ENCODE data around the gene NAIF1. TPM values are rescaled to one million over a fixed set of nuclear protein-coding genes. Genes with fewer than 3 reads are reported as not detected.

Gene NAIF1
- total and polyA plus RNA-seq, 2 donors from 2014 or later = 9.7 to 12.3 TPM

DNA sequence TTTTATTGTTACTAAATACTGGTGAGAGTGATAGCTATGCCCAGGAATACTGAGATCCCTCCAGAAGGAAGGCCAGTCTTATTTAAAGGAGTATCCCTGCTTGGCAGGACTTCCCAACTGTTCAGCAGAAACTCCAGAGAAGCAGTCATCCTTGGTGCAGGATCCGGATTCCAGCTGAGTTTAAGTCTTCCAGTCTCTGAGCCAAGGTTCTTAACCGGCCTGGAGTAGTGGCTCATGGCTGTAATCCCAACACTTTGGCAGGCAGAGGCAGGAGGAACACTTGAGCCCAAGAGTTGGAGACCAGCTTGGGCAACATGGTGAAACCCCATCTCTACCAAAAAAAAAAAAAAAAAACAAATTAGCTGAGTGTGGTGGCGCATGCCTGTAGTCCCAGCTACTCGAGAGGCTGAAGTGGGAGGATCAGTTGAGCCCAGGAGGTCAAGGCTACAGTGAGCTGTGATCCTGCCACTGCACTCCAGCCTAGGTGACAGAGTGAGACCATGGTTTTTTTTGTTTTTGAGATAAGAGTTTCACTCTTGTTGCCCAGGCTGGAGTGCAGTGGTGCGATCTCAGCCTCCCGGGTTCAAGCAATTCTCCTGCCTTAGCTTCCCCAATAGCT is 7.6 kb downstream of the NAIF1 start:
- H3K9ac ChIP-seq (ENCODE audit: low read length in 3 of 3) = no peak overlapping the region
- FAIRE-seq = no peak
- intact Hi-C loops (cut with DNase I) = no loop called here
- no peak for DNase-seq
- H3K4me3 ChIP-seq (ENCODE audit: low read length in 3 of 3) = no peak overlapping the region
- H3K4me1 ChIP-seq (ENCODE audit: control insufficient read depth in 2 of 3, insufficient read depth in 2 of 3, low read depth in 1 of 3, low read length in 3 of 3) = peaks cover 0 to 12% (median 11%) of the 10 kb centered on the region in 3 donors
- H3K36me3 ChIP-seq (ENCODE audit: control insufficient read depth in 2 of 3, insufficient read depth in 3 of 3, low read length in 3 of 3) = peaks cover 0 to 4% (median 0%) of the 10 kb centered on the region in 3 donors
- TF ChIP-seq, protein P1, sequence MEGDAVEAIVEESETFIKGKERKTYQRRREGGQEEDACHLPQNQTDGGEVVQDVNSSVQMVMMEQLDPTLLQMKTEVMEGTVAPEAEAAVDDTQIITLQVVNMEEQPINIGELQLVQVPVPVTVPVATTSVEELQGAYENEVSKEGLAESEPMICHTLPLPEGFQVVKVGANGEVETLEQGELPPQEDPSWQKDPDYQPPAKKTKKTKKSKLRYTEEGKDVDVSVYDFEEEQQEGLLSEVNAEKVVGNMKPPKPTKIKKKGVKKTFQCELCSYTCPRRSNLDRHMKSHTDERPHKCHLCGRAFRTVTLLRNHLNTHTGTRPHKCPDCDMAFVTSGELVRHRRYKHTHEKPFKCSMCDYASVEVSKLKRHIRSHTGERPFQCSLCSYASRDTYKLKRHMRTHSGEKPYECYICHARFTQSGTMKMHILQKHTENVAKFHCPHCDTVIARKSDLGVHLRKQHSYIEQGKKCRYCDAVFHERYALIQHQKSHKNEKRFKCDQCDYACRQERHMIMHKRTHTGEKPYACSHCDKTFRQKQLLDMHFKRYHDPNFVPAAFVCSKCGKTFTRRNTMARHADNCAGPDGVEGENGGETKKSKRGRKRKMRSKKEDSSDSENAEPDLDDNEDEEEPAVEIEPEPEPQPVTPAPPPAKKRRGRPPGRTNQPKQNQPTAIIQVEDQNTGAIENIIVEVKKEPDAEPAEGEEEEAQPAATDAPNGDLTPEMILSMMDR (IDR thresholded peaks at IDR 0.05; ENCODE audit: borderline replicate concordance, extremely low read depth, insufficient read depth) = no peak
- no peaks in the 10 kb centered on the region for H3K27me3 ChIP-seq (ENCODE audit: control insufficient read depth, insufficient read depth, low read length)
- no peak overlapping the region for H3K27ac ChIP-seq (ENCODE audit: low read depth in 2 of 2, low read length in 2 of 2)
- H3K9me3 ChIP-seq (ENCODE audit: control insufficient read depth in 2 of 3, insufficient read depth in 1 of 3, low read length in 3 of 3) = no peaks in the 10 kb centered on the region

DNA sequence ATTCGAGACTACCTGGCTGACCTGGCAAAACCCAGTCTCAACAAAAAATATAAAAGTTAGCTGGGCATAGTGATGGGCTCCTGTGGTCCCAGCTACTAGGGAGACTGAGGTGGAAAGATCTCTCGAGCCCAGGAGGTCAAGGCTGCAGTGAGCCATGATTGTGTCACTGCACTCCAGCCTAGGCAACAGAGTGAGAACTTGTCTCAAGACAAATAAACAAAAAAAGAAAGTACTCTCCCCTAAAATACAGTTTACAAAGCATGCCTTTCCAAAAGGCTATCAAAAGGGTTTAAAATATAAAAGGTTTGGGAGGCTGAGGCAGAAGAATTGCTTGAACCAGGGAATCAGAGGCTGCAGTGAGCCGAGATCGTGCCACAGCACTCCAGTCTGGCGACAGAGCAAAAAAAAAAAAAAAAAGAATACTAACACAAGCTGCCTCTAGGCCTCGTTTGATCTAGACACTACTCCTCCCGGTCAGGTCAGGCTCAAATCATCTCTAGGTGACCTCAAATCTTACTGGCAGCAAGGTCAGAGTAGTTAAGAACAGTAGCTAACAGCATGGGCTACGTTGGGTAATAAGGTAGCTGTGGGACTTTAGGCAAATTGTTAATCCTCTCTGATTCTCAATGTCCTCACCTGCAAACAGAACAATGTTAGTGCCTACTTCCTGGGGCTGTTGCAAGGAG is 9.3 kb downstream of the NAIF1 start:
- peak overlapping the region in 1 of 2 donors; percentile 60 for H3K27ac ChIP-seq (ENCODE audit: low read depth in 2 of 2, low read length in 2 of 2)
- intact Hi-C loops (cut with DNase I) = no loop called here
- no peak overlapping the region for H3K4me3 ChIP-seq (ENCODE audit: low read length in 3 of 3)
- peaks cover 0 to 13% (median 12%) of the 10 kb centered on the region in 3 donors for H3K4me1 ChIP-seq (ENCODE audit: control insufficient read depth in 2 of 3, insufficient read depth in 2 of 3, low read depth in 1 of 3, low read length in 3 of 3)
- no peaks in the 10 kb centered on the region for H3K9me3 ChIP-seq (ENCODE audit: control insufficient read depth in 2 of 3, insufficient read depth in 1 of 3, low read length in 3 of 3)
- H3K27me3 ChIP-seq (ENCODE audit: control insufficient read depth, insufficient read depth, low read length) = no peaks in the 10 kb centered on the region
- FAIRE-seq = no peak
- DNase-seq = no peak
- H3K36me3 ChIP-seq (ENCODE audit: control insufficient read depth in 2 of 3, insufficient read depth in 3 of 3, low read length in 3 of 3) = no peaks in the 10 kb centered on the region
- TF ChIP-seq, protein P1 (IDR thresholded peaks at IDR 0.05; ENCODE audit: borderline replicate concordance, extremely low read depth, insufficient read depth) = no peak
- no peak overlapping the region for H3K9ac ChIP-seq (ENCODE audit: low read length in 3 of 3)

DNA sequence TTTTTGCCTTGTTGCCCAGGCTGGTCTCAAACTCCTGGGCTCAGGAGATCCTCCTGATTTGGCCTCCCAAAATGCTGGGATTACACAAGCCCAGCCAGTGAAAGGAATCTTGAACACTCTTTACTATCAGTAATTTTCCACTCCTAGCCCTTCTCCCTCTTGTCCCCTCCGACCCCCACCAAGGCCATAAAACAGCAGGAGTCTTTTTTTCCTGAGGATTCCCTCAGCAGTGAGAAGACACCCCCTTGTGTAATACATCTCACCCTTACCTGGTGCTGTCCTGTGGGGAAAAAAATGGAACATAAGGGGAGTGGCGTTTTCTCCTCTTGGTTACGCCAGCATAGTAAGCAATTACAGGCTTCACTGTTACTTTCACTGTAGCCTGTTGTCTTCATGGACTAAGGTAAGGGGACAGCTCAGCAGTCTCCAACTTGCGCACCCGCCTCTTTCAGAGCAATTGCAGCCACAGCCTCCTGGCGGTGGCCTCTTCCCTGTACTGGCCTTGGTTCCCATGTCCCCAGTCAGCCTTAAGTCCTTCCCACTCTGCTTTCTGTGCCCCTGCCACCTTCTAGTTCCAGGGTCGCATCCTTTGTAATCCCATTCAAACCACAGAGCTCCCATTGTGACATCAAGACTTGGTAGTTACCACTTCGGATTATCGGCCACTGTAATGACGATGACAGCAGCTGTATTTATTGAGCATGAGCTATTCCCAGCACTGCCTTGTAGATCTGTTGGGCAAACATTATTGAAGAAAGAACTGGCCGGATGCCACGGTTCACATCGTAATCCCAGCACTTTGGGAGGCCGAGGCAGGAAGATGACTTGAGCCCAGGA is 10.0 kb downstream of the NAIF1 start:
- peak overlapping the region in 1 of 2 donors; percentile 60 for H3K27ac ChIP-seq (ENCODE audit: low read depth in 2 of 2, low read length in 2 of 2)
- DNase-seq (peak in 1 of 5 donors; percentile 54), FAIRE-seq (no peak)
- H3K9ac ChIP-seq (ENCODE audit: low read length in 3 of 3) = no peak overlapping the region
- no peaks in the 10 kb centered on the region for H3K27me3 ChIP-seq (ENCODE audit: control insufficient read depth, insufficient read depth, low read length)
- intact Hi-C loops (cut with DNase I) = no loop called here
- TF ChIP-seq, protein P1 (IDR thresholded peaks at IDR 0.05; ENCODE audit: borderline replicate concordance, extremely low read depth, insufficient read depth) = no peak
- H3K9me3 ChIP-seq (ENCODE audit: control insufficient read depth in 2 of 3, insufficient read depth in 1 of 3, low read length in 3 of 3) = no peaks in the 10 kb centered on the region
- H3K36me3 ChIP-seq (ENCODE audit: control insufficient read depth in 2 of 3, insufficient read depth in 3 of 3, low read length in 3 of 3) = no peaks in the 10 kb centered on the region
- no peak overlapping the region for H3K4me3 ChIP-seq (ENCODE audit: low read length in 3 of 3)
- H3K4me1 ChIP-seq (ENCODE audit: control insufficient read depth in 2 of 3, insufficient read depth in 2 of 3, low read depth in 1 of 3, low read length in 3 of 3) = peaks cover 0 to 13% (median 12%) of the 10 kb centered on the region in 3 donors

All from kidney (tissue), 14 donors.